PC-3 (cell line): ENCODE data around the gene C6orf47. TPM values are rescaled to one million over a fixed set of nuclear protein-coding genes. Genes with fewer than 3 reads are reported as not detected.

Experiments
- ATAC-seq: fragments of 200-7000 bp; cut with Tn5 transposase; 2 replicates; pipeline ENCODE4 v1.9.1; 2020; ENCODE audit warnings: mild to moderate bottlenecking, moderate library complexity
- BruUV-seq: library from RNA; stranded (reverse); fragments of 400-500 nt; replicated peaks from 2 replicates; lab custom pipeline; 2021; lab: Mats Ljungman, UMichigan
- CTCF ChIA-PET: fragments of 300-600 bp; sonication (Branson Sonifier 250); formaldehyde crosslinking; loops from one replicate; lab custom pipeline; 2022; ENCODE audit warnings: antibody characterized with exemption; lab: Charles Lee
- POLR2A ChIA-PET: fragments of 300-600 bp; sonication (Branson Sonifier 250); formaldehyde crosslinking; loops from one replicate; lab custom pipeline; 2022; ENCODE audit warnings: antibody characterized with exemption; ENCODE audit not compliant: unreplicated experiment; lab: Charles Lee
- DNase-seq: peaks from one replicate; pipeline ENCODE4 v3.0.0-alpha.2; 2015
- H2AFZ ChIP-seq: fragments of 300-600 bp; sonication (generic); 2 replicates; pipeline ENCODE4 v1.6.0; 2016; ENCODE audit warnings: antibody characterized with exemption, low read length
- H3F3A ChIP-seq: fragments of 300-600 bp; sonication (generic); one replicate; pipeline ENCODE4 v1.6.0; 2017; ENCODE audit warnings: antibody characterized with exemption, low read length, control low read depth, mild to moderate bottlenecking; ENCODE audit not compliant: unreplicated experiment
- H3K27ac ChIP-seq: fragments of 300-600 bp; sonication (generic); 2 replicates; pipeline ENCODE4 v1.5.1; 2016; ENCODE audit warnings: mild to moderate bottlenecking, low read length
- H3K27me3 ChIP-seq: fragments of 300-600 bp; sonication (generic); 2 replicates; pipeline ENCODE4 v1.6.1; 2016; ENCODE audit warnings: low read length, mixed read lengths
- H3K36me3 ChIP-seq: fragments of 300-600 bp; sonication (generic); 2 replicates; pipeline ENCODE4 v1.6.1; 2016; ENCODE audit warnings: low read depth, mixed run types, low read length, mixed read lengths
- H3K4me1 ChIP-seq: fragments of 300-600 bp; sonication (generic); 2 replicates; pipeline ENCODE4 v1.5.1; 2016; ENCODE audit warnings: low read length; ENCODE audit not compliant: insufficient read depth
- H3K4me2 ChIP-seq: fragments of 300-600 bp; sonication (generic); 2 replicates; pipeline ENCODE4 v1.6.0; 2016; ENCODE audit warnings: low read length
- H3K4me3 ChIP-seq: fragments of 300-600 bp; sonication (generic); 2 replicates; pipeline ENCODE4 v1.5.1; 2016; ENCODE audit warnings: mild to moderate bottlenecking, low read length, mixed read lengths
- H3K79me2 ChIP-seq: fragments of 300-600 bp; sonication (generic); 2 replicates; pipeline ENCODE4 v1.6.1; 2017; ENCODE audit warnings: low read length, mixed read lengths
- H3K9ac ChIP-seq: fragments of 300-600 bp; sonication (generic); 2 replicates; pipeline ENCODE4 v1.6.0; 2016; ENCODE audit warnings: mild to moderate bottlenecking, low read length
- H3K9me2 ChIP-seq: fragments of 300-600 bp; sonication (generic); replicated peaks from 2 replicates; pipeline ENCODE4 v1.6.1; 2016; ENCODE audit warnings: mixed run types, low read length, mixed read lengths
- H3K9me3 ChIP-seq: fragments of 300-600 bp; sonication (generic); 2 replicates; pipeline ENCODE4 v1.6.1; 2016; ENCODE audit warnings: low read length, mixed read lengths
- H4K20me1 ChIP-seq: fragments of 300-600 bp; sonication (generic); 2 replicates; pipeline ENCODE4 v1.6.1; 2016; ENCODE audit warnings: low read length, mixed read lengths
- EZH2 ChIP-seq: fragments of 300-600 bp; sonication (generic); IDR thresholded peaks from one replicate; pipeline ENCODE4 v1.6.1; 2017; ENCODE audit warnings: antibody characterized with exemption, mild to moderate bottlenecking, low read length; ENCODE audit not compliant: unreplicated experiment
- EZH2phosphoT487 ChIP-seq: fragments of 300-600 bp; sonication (generic); IDR thresholded peaks from 2 replicates; pipeline ENCODE4 v1.6.1; 2018; ENCODE audit warnings: mild to moderate bottlenecking, antibody characterized with exemption, low read length, borderline replicate concordance
- intact Hi-C: fragments of 100-400 bp; cut with micrococcal nuclease; formaldehyde crosslinking; loops from 2 replicates; pipeline ENCODE4 v1.9.0; 2023
- total RNA-seq: library from RNA; depleted of rRNA; stranded (reverse); fragments of >200 nt; gene quantifications from 2 replicates; pipeline ENCODE4 v1.2.3, GENCODE V29; 2014
- TF ChIP-seq, protein P1 (sequence below): fragments of 300-600 bp; sonication (generic); conservative IDR thresholded peaks from 2 replicates; pipeline ENCODE4 v1.5.1; 2017; ENCODE audit warnings: antibody characterized with exemption, low read depth, mild to moderate bottlenecking, low read length

Gene C6orf47
- total RNA-seq, 1 experiment from 2014 or later = 26.3 TPM

- Histone ChIP-seq H3K4me2 (peak within 1 kb of the TSS; percentile 95), H3K9me3 (no peaks in the 10 kb centered on the region), H3F3A (no peaks in the 10 kb centered on the region), H3K79me2 (peaks cover 25% of the 10 kb centered on the region), H3K4me1 (peaks cover 10% of the 10 kb centered on the region), H2AFZ (peak within 1 kb of the TSS; percentile 87), H3K9me2 (no peaks in the 10 kb centered on the region), H4K20me1 (no peaks in the 10 kb centered on the region), H3K9ac (peak within 1 kb of the TSS; percentile 86), H3K36me3 (no peaks in the 10 kb centered on the region), H3K4me3 (peak within 1 kb of the TSS; percentile 85), H3K27ac (peak within 1 kb of the TSS; percentile 71), H3K27me3 (no peaks in the 10 kb centered on the region)
- POLR2A ChIA-PET = interaction anchor here (0.6 to 0.7 kb wide), 2 partner anchors 19 to 124 kb away, joined by 6 to 8 read pairs; partner anchors contain the start of gene HSPA1B
- TSS peak; percentile 95 for BruUV-seq
- intact Hi-C loops = no loop called here
- peak; percentile 94 for ATAC-seq
- DNase-seq = peak; percentile 98
- CTCF ChIA-PET = no interaction called here
- TF ChIP-seq EZH2 (no peak), EZH2phosphoT487 (no peak)
- TF ChIP-seq, protein P1, sequence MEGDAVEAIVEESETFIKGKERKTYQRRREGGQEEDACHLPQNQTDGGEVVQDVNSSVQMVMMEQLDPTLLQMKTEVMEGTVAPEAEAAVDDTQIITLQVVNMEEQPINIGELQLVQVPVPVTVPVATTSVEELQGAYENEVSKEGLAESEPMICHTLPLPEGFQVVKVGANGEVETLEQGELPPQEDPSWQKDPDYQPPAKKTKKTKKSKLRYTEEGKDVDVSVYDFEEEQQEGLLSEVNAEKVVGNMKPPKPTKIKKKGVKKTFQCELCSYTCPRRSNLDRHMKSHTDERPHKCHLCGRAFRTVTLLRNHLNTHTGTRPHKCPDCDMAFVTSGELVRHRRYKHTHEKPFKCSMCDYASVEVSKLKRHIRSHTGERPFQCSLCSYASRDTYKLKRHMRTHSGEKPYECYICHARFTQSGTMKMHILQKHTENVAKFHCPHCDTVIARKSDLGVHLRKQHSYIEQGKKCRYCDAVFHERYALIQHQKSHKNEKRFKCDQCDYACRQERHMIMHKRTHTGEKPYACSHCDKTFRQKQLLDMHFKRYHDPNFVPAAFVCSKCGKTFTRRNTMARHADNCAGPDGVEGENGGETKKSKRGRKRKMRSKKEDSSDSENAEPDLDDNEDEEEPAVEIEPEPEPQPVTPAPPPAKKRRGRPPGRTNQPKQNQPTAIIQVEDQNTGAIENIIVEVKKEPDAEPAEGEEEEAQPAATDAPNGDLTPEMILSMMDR = no peak
These were observed 42.5 kb upstream of the C6orf47 start, which contains the start of gene ABHD16A for GRCh38 chr6:31702819-31703716. Gene ABHD16A, minus strand, starts transcription at chr6:31703324. Its CDS starts 43 bp downstream, at chr6:31703281.

- ChIA-PET POLR2A (interaction anchor here (0.6 kb wide), 1 partner anchor 23 kb away, joined by 21 read pairs; no protein-coding TSS in a partner anchor), CTCF (no interaction called here)
These were observed 41.8 kb upstream of the C6orf47 start for GRCh38 chr6:31702405-31702818.

More at GRCh38 chr6:31702405-31702818, 41.8 kb upstream of the C6orf47 start:
- no peaks in the 10 kb centered on the region for H3K36me3 ChIP-seq
- ATAC-seq (peak; percentile 23), DNase-seq (peak; percentile 8)
- H3F3A ChIP-seq = no peaks in the 10 kb centered on the region
- H3K9me3 ChIP-seq = no peaks in the 10 kb centered on the region
- no TSS peak for BruUV-seq
- TF ChIP-seq EZH2phosphoT487 (no peak), EZH2 (no peak)
- TF ChIP-seq, protein P1 = no peak
- peaks cover 25% of the 10 kb centered on the region for H3K79me2 ChIP-seq
- peaks cover 10% of the 10 kb centered on the region for H3K4me1 ChIP-seq
- peak overlapping the region; percentile 95 for H3K4me2 ChIP-seq
- no peaks in the 10 kb centered on the region for H3K27me3 ChIP-seq
- no peaks in the 10 kb centered on the region for H3K9me2 ChIP-seq
- peak overlapping the region; percentile 87 for H2AFZ ChIP-seq
- intact Hi-C loops = no loop called here
- peak overlapping the region; percentile 85 for H3K4me3 ChIP-seq
- peak overlapping the region; percentile 71 for H3K27ac ChIP-seq
- H4K20me1 ChIP-seq = no peaks in the 10 kb centered on the region
- H3K9ac ChIP-seq = peak overlapping the region; percentile 86
